Right atrium auricular region (tissue), 2 donors: ENCODE data around the gene C4BPB. TPM values are rescaled to one million over a fixed set of nuclear protein-coding genes. Genes with fewer than 3 reads are reported as not detected.

Experiments
- DNase-seq: peaks from one replicate; pipeline ENCODE4 v3.0.0-alpha.2; 2019; ENCODE audit warnings: low spot score
- H3K27ac ChIP-seq, 2 donors: fragments of 200-600 bp; sonication (generic); 1 replicate in 1 of 2; 2 replicates in 1 of 2; pipeline ENCODE4 v1.5.1; 2016 to 2019
- H3K27me3 ChIP-seq, 2 donors: fragments of 200-600 bp; sonication (generic); one replicate each; pipeline versions ENCODE4 v1.5.1 to v1.6.0; 2017 to 2019
- H3K36me3 ChIP-seq: fragments of 200-600 bp; sonication (generic); one replicate; pipeline ENCODE4 v1.5.1; 2016
- H3K4me1 ChIP-seq, 2 donors: fragments of 200-600 bp; sonication (generic); one replicate each; pipeline versions ENCODE4 v1.5.1 to v1.6.0; 2017 to 2019
- H3K4me3 ChIP-seq, 2 donors: fragments of 200-600 bp; sonication (generic); 1 replicate in 1 of 2; 2 replicates in 1 of 2; pipeline ENCODE4 v1.5.1; 2017 to 2019; ENCODE audit warnings: mild to moderate bottlenecking in 1 of 2, moderate library complexity in 1 of 2
- H3K9me3 ChIP-seq, 2 donors: fragments of 200-600 bp; sonication (generic); one replicate each; pipeline ENCODE4 v1.5.1; 2019
- total RNA-seq, 2 donors: library from RNA; depleted of rRNA; stranded (reverse); fragments of >200 nt; gene quantifications; one replicate each; pipeline ENCODE4 v1.1.0, GENCODE V29; 2016
- TF ChIP-seq, protein P1 (sequence below), 2 donors: fragments of 200-600 bp; sonication (generic); IDR thresholded peaks; one replicate each; pipeline ENCODE4 v1.5.1; 2019; ENCODE audit warnings: antibody characterized with exemption in 2 of 2

C4BPB gene
- total RNA-seq, 2 donors from 2014 or later: not detected

DNA sequence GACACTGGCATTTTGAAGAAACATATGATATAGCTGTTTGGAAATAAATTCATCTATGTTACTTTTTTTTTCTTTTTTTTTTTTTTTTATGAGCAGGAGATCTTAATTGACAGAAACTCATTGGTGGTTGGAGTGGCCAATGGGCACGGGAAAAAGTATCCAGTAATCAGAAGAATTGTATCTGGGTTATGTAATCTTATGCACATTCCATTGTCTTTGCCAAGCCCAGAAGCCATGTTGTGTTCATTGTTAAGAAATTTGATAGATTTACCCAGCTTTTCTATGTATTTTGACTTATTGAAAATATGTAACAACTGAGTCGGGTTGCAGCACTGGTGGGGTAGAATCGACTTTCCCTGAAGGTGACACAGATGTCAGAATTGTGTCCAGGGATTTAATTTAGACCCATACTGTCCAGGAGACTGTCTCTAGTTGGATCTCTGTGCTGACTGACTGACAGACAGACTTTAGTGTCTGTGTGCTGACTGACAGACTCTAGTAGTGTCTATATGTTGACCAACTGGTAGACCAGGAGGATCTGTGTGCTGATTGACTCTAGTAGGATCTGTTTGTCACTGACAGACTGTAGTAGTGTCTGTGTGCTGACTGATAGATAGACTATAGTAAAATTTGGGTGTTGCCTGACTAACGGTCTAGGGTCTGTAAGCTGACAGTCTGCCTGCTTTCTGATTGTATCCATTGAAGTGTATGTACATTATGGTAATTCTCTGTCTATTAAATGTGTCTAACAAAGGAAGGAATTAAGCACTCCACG is 12.3 kb upstream of the C4BPB start:
- H3K9me3 ChIP-seq: no peaks in the 10 kb centered on the region
- peaks cover 0 to 10% of the 10 kb centered on the region in 2 donors for H3K4me1 ChIP-seq
- TF ChIP-seq, protein P1, sequence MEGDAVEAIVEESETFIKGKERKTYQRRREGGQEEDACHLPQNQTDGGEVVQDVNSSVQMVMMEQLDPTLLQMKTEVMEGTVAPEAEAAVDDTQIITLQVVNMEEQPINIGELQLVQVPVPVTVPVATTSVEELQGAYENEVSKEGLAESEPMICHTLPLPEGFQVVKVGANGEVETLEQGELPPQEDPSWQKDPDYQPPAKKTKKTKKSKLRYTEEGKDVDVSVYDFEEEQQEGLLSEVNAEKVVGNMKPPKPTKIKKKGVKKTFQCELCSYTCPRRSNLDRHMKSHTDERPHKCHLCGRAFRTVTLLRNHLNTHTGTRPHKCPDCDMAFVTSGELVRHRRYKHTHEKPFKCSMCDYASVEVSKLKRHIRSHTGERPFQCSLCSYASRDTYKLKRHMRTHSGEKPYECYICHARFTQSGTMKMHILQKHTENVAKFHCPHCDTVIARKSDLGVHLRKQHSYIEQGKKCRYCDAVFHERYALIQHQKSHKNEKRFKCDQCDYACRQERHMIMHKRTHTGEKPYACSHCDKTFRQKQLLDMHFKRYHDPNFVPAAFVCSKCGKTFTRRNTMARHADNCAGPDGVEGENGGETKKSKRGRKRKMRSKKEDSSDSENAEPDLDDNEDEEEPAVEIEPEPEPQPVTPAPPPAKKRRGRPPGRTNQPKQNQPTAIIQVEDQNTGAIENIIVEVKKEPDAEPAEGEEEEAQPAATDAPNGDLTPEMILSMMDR (IDR thresholded peaks at IDR 0.05): no peak
- no peak for DNase-seq
- H3K36me3 ChIP-seq: peaks cover 30% of the 10 kb centered on the region
- no peaks in the 10 kb centered on the region for H3K27me3 ChIP-seq
- H3K27ac ChIP-seq: no peak overlapping the region
- H3K4me3 ChIP-seq: no peak overlapping the region

DNA sequence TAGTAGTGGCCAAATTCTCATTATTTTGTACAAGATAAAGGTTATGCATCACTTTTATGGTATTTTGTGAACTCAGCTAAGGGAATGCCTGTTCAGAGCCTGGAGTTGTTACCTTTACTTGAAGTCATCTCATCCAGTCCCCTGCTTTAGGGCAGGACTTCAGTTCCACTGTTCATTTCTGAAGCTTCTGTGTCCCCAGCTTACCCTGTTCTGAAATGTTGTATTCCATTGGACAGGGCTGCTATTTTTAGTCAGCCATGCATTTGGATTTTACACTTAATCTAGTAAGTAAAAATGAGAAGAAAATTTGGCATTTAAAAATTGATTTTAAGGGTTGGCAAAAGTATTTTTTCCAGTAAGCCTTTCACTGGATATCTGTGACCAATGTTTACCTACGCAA is 11.6 kb upstream of the C4BPB start:
- H3K27ac ChIP-seq: peak overlapping the region in 1 of 2 donors; percentile 50
- no peaks in the 10 kb centered on the region for H3K27me3 ChIP-seq
- DNase-seq: no peak
- no peak overlapping the region for H3K4me3 ChIP-seq
- H3K9me3 ChIP-seq: no peaks in the 10 kb centered on the region
- TF ChIP-seq, protein P1 (IDR thresholded peaks at IDR 0.05): no peak
- H3K36me3 ChIP-seq: peaks cover 25% of the 10 kb centered on the region
- peaks cover 0 to 10% of the 10 kb centered on the region in 2 donors for H3K4me1 ChIP-seq

GRCh38 chr1:207077470-207078377 is 10.9 kb upstream of the C4BPB start:
- H3K27ac ChIP-seq: peak overlapping the region in 1 of 2 donors; percentile 50
- H3K9me3 ChIP-seq: no peaks in the 10 kb centered on the region
- peaks cover 18% of the 10 kb centered on the region for H3K36me3 ChIP-seq
- DNase-seq: peak; percentile 77
- no peak overlapping the region for H3K4me3 ChIP-seq
- no peaks in the 10 kb centered on the region for H3K27me3 ChIP-seq
- H3K4me1 ChIP-seq: peaks cover 0 to 10% of the 10 kb centered on the region in 2 donors
- TF ChIP-seq, protein P1 (IDR thresholded peaks at IDR 0.05): peak; percentile 87 to 91

GRCh38 chr1:207078578-207079132 is 10.0 kb upstream of the C4BPB start:
- TF ChIP-seq, protein P1 (IDR thresholded peaks at IDR 0.05): no peak
- Histone ChIP-seq H3K36me3 (peaks cover 14% of the 10 kb centered on the region), H3K4me1 (peaks cover 0 to 10% of the 10 kb centered on the region in 2 donors), H3K27ac (no peak overlapping the region), H3K4me3 (no peak overlapping the region), H3K27me3 (no peaks in the 10 kb centered on the region), H3K9me3 (no peaks in the 10 kb centered on the region)
- DNase-seq: no peak

- TF ChIP-seq, protein P1 (IDR thresholded peaks at IDR 0.05): no peak
- peaks cover 0 to 14% of the 10 kb centered on the region in 2 donors for H3K4me1 ChIP-seq
- H3K27ac ChIP-seq: no peak overlapping the region
- no peaks in the 10 kb centered on the region for H3K27me3 ChIP-seq
- H3K9me3 ChIP-seq: no peaks in the 10 kb centered on the region
- H3K4me3 ChIP-seq: no peak overlapping the region
- DNase-seq: no peak
- peaks cover 14% of the 10 kb centered on the region for H3K36me3 ChIP-seq
Observed at GRCh38 chr1:207079706-207080241, 8.9 kb upstream of the C4BPB start.
